ENCODE results near the gene ARPC5.

GRCh38 chr1:183593356-183593755 lies 42.2 kb downstream of the ARPC5 start:
- TF ChIP-seq CTCF (IDR thresholded peaks at IDR 0.05) (no peak), POLR2A (IDR thresholded peaks at IDR 0.05) (no peak)
